RWPE1 (cell line): ENCODE data around the gene PAPPA.

Experiments used
- CTCF ChIA-PET: fragments of 350-600 bp; sonication (Branson Sonifier 250); formaldehyde crosslinking; extraction: SDS; loops from one replicate; lab custom pipeline; 2021; lab: Yijun Ruan, JAX
- POLR2A ChIA-PET: fragments of 400-600 bp; formaldehyde crosslinking; extraction: SDS; loops from one replicate; lab custom pipeline; 2020; ENCODE audit warnings: antibody characterized with exemption; ENCODE audit not compliant: low non-redundant PET; lab: Yijun Ruan, JAX
- DNase-seq: peaks from one replicate; pipeline ENCODE4 v3.0.0; 2012; ENCODE audit warnings: low spot score
- H3K27ac ChIP-seq: fragments of 450-650 bp; 2 replicates; pipeline ENCODE4 v1.5.1; 2017
- TF ChIP-seq, protein P1 (sequence below): fragments of 450-650 bp; conservative IDR thresholded peaks from 2 replicates; pipeline ENCODE4 v1.5.1; 2017; ENCODE audit warnings: low read depth, mild to moderate bottlenecking

Gene PAPPA

GRCh38 chr9:116377179-116377798, 223.7 kb downstream of the PAPPA start:
- no peak overlapping the region for H3K27ac ChIP-seq
- peak; percentile 72 for DNase-seq
- ChIA-PET POLR2A (no interaction called here), CTCF (interaction anchor here (1.4 kb wide), 1 partner anchor 195 kb away, joined by 3 read pairs; no protein-coding TSS in a partner anchor)
- TF ChIP-seq, protein P1, sequence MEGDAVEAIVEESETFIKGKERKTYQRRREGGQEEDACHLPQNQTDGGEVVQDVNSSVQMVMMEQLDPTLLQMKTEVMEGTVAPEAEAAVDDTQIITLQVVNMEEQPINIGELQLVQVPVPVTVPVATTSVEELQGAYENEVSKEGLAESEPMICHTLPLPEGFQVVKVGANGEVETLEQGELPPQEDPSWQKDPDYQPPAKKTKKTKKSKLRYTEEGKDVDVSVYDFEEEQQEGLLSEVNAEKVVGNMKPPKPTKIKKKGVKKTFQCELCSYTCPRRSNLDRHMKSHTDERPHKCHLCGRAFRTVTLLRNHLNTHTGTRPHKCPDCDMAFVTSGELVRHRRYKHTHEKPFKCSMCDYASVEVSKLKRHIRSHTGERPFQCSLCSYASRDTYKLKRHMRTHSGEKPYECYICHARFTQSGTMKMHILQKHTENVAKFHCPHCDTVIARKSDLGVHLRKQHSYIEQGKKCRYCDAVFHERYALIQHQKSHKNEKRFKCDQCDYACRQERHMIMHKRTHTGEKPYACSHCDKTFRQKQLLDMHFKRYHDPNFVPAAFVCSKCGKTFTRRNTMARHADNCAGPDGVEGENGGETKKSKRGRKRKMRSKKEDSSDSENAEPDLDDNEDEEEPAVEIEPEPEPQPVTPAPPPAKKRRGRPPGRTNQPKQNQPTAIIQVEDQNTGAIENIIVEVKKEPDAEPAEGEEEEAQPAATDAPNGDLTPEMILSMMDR, result no peak

DNA sequence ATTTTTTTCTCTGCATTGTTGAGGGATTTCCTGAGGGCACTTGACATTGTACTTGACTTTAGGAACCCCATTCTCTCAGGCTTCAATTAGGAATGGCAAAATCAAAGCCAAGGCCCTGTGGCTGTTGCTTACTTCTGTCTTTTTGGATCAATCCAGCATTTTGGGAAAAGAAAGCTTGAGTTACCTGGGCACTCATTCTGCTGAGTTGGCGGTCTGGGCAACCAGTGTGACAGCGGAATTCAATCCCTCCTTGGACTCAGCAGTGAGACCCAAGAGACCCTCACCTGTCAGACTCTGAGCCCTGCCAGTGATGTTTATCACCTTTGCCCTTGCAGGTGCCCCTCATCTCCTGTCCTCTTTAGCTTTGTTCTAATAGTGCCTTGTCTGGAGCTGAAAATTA, 225.3 kb downstream of the PAPPA start:
- no peak for DNase-seq
- ChIA-PET POLR2A (no interaction called here), CTCF (interaction anchor here (0.6 to 1.4 kb wide), 2 partner anchors 193 to 507 kb away, joined by 3 read pairs; no protein-coding TSS in a partner anchor)
- no peak overlapping the region for H3K27ac ChIP-seq
- TF ChIP-seq, protein P1, result no peak

GRCh38 chr9:116379821-116380220, 226.2 kb downstream of the PAPPA start:
- CTCF ChIA-PET, result interaction anchor here (0.6 to 0.7 kb wide), 4 partner anchors 11 to 118 kb away, joined by 3 to 4 read pairs (median 3); no protein-coding TSS in a partner anchor
- DNase-seq, result no peak
- no peak overlapping the region for H3K27ac ChIP-seq
- POLR2A ChIA-PET, result no interaction called here
- TF ChIP-seq, protein P1, result no peak

DNA sequence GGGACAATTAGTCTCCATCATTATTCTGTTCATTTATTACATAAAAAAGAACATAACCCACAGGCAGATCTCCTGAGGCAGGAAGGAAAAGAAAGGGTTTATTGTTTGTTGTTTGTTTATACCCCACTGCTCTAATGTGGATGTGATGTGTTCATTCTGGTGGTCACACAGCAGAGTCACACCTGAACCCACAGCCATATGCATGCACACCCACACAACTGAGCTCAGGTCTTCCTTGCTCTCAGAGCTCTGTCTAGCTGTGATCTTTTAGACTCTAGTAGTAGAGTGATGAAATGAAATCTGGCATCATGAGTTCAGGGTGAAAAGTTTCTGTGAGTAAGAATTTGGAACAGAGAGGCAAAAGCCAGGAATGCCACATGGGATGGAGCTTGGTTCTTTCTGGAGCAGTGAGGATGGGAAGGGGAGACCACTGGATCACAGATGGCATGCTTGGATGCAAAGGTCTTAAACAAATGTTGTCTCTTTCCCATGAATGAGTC, 227.0 kb downstream of the PAPPA start:
- CTCF ChIA-PET, result interaction anchor here (0.6 kb wide), 1 partner anchor 119 kb away, joined by 4 read pairs; no protein-coding TSS in a partner anchor
- H3K27ac ChIP-seq, result no peak overlapping the region
- DNase-seq, result no peak
- POLR2A ChIA-PET, result no interaction called here
- TF ChIP-seq, protein P1, result no peak

DNA sequence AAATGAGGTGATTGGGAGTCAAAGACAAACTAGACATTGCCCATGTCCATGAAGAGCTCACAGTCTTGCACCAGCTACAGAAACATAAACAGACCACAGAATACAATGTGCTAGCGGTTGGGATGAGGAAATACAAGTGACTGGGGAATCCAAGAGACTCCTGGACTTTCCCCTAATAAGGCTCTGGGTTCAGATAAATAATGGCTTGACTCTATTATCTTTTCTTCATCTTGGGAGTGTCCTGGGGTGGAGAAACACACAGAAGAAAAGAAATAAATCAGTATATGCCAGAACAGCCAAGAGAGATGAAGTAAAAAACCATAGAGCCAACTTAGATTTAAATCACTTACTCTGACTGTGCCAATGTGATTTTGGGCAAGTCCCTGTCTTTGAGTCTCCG, 227.8 kb downstream of the PAPPA start:
- POLR2A ChIA-PET, result no interaction called here
- no peak for DNase-seq
- CTCF ChIA-PET, result no interaction called here
- no peak overlapping the region for H3K27ac ChIP-seq
- TF ChIP-seq, protein P1, result no peak

DNA sequence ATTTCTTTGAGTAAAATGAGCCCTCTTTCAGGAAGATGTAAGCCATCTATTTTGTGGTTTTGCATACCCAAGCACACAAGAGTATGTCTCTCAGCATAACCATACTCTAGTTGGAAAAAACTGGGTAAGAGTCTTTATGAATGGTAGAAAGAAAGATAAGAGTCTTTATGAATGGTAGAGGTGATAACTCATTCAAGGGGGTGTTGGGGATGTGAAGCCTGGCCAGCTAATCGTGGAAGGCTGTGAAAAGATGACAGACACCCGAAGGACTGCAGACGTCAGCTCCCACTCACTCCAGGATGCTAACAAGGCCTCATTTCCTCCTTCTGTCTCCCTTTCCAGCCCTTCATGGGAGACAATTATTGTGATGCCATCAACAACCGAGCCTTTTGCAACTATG, 228.5 kb downstream of the PAPPA start:
- H3K27ac ChIP-seq, result no peak overlapping the region
- ChIA-PET CTCF (no interaction called here), POLR2A (no interaction called here)
- no peak for DNase-seq
- TF ChIP-seq, protein P1, result no peak
